K562 (cell line): ENCODE data around the gene MATN1. TPM values are rescaled to one million over a fixed set of nuclear protein-coding genes. Genes with fewer than 3 reads are reported as not detected.
A peak's percentile ranks its signal among the peaks of the same experiment; 100 is the strongest.

ENCODE experiments used
- ATAC-seq: fragments of 200-7000 bp; cut with Tn5 transposase; 3 replicates; pipeline ENCODE4 v1.9.1; 2020; ENCODE audit warnings: moderate library complexity
- BruUV-seq: library from RNA; stranded (reverse); fragments of 400-500 nt; replicated peaks from 2 replicates; lab custom pipeline; 2021; lab: Mats Ljungman, UMichigan
- CTCF ChIA-PET: fragments of 300-600 bp; formaldehyde crosslinking; extraction: SDS; loops from one replicate; lab custom pipeline; 2021; ENCODE audit warnings: low intra/inter-chr PET ratio; lab: Yijun Ruan, JAX
- POLR2A ChIA-PET: fragments of 300-600, 350-650 bp; sonication (Branson Sonifier 250); formaldehyde crosslinking; extraction: SDS; loops from one replicate; lab custom pipeline; 2021; ENCODE audit warnings: antibody characterized with exemption, inconsistent platforms; lab: Yijun Ruan, JAX
- DNase-seq, 4 experiments: peaks; one replicate each; pipeline versions ENCODE4 v3.0.0 to v3.0.0-alpha.2; 2011 to 2018; ENCODE audit warnings: low spot score in 3 of 4, mixed read lengths in 3 of 4; ENCODE audit errors: extremely low read depth in 1 of 4
- FAIRE-seq: peaks from 2 replicates; lab custom pipeline; 2011; peaks lifted over from hg19 to GRCh38; lab: Jason Lieb, UNC
- H2AFZ ChIP-seq: 2 replicates; pipeline ENCODE4 v1.6.0; 2011; ENCODE audit warnings: low read depth, low read length, control low read depth, inconsistent platforms
- H3K27ac ChIP-seq: fragments of 200-600 bp; 3 replicates; pipeline ENCODE4 v1.8.0; 2011; ENCODE audit warnings: low read depth, mild to moderate bottlenecking, control low read depth, inconsistent platforms, low read length, moderate library complexity, mixed read lengths; ENCODE audit errors: extremely low read depth
- H3K27me3 ChIP-seq, 2 experiments: fragments of 300-600 bp in 1 of 2; 2 replicates in 1 of 2; 3 replicates in 1 of 2; pipeline versions ENCODE4 v1.6.0 to v1.8.0; 2011; ENCODE audit warnings: inconsistent platforms in 2 of 2, low read length in 2 of 2, mild to moderate bottlenecking in 1 of 2, mixed read lengths in 1 of 2, moderate library complexity in 1 of 2; ENCODE audit not compliant: control insufficient read depth in 2 of 2, insufficient read depth in 2 of 2
- H3K36me3 ChIP-seq: fragments of 300-600 bp; 3 replicates; pipeline ENCODE4 v1.8.0; 2011; ENCODE audit warnings: mild to moderate bottlenecking, low read length, inconsistent platforms; ENCODE audit not compliant: control insufficient read depth, insufficient read depth
- H3K4me1 ChIP-seq, 2 experiments: fragments of 200-600 bp in 1 of 2; replicated peaks in 1 of 2; 2 replicates in 1 of 2; 3 replicates in 1 of 2; pipeline versions ENCODE4 v1.5.1 to v1.8.0; 2011; ENCODE audit warnings: inconsistent platforms in 2 of 2, low read length in 2 of 2, mild to moderate bottlenecking in 1 of 2, mixed read lengths in 1 of 2, moderate library complexity in 1 of 2; ENCODE audit not compliant: control insufficient read depth in 2 of 2, insufficient read depth in 2 of 2
- H3K4me2 ChIP-seq: 2 replicates; pipeline ENCODE4 v1.6.1; 2011; ENCODE audit warnings: low read length, control low read depth, inconsistent platforms, mixed read lengths; ENCODE audit not compliant: insufficient read depth
- H3K4me3 ChIP-seq: fragments of 200-600 bp; sonication (generic), shearing (Covaris generic); 2 replicates; pipeline ENCODE4 v1.5.1; 2016; ENCODE audit warnings: control low read depth, inconsistent platforms
- H3K79me2 ChIP-seq: fragments of 200-600 bp; 3 replicates; pipeline ENCODE4 v1.8.0; 2011; ENCODE audit warnings: low read length, inconsistent platforms; ENCODE audit not compliant: control insufficient read depth, insufficient read depth
- H3K9ac ChIP-seq, 2 experiments: 2 replicates each; pipeline versions ENCODE4 v1.6.0 to v1.6.1; 2011; ENCODE audit warnings: low read depth in 2 of 2, low read length in 2 of 2, control low read depth in 1 of 2, inconsistent platforms in 1 of 2, mild to moderate bottlenecking in 1 of 2, mixed read lengths in 1 of 2; ENCODE audit not compliant: insufficient read depth in 1 of 2
- H3K9me1 ChIP-seq: one replicate; pipeline ENCODE4 v1.6.0; 2011; ENCODE audit warnings: inconsistent platforms, mild to moderate bottlenecking, low read length, moderate library complexity; ENCODE audit not compliant: control insufficient read depth, insufficient read depth
- H3K9me3 ChIP-seq: replicated peaks from 2 replicates; pipeline ENCODE4 v1.5.1; 2011; ENCODE audit warnings: low read depth, low read length, inconsistent platforms; ENCODE audit not compliant: control insufficient read depth, insufficient read depth
- H4K20me1 ChIP-seq: replicated peaks from 2 replicates; pipeline ENCODE4 v1.6.1; 2011; ENCODE audit warnings: low read length, inconsistent platforms, mixed read lengths; ENCODE audit not compliant: control insufficient read depth, insufficient read depth
- CTCF ChIP-seq, 3 experiments: IDR thresholded peaks in 2 of 3; conservative IDR thresholded peaks in 1 of 3; 2 replicates each; pipeline ENCODE4 v1.5.1; 2011 to 2012; ENCODE audit warnings: low read length in 3 of 3, mild to moderate bottlenecking in 3 of 3, control low read depth in 2 of 3, improper control_type of control experiment in 1 of 3, inconsistent platforms in 1 of 3, low read depth in 1 of 3, mixed read lengths in 1 of 3, moderate library complexity in 1 of 3; ENCODE audit not compliant: insufficient read depth in 2 of 3
- HDAC1 ChIP-seq, 2 experiments: fragments of 450-650 bp; IDR thresholded peaks; 2 replicates each; pipeline ENCODE4 v1.6.1; 2016 to 2017; ENCODE audit warnings: inconsistent platforms in 1 of 2, mild to moderate bottlenecking in 1 of 2, moderate library complexity in 1 of 2
- ZNF121 ChIP-seq: sonication (generic); formaldehyde crosslinking; conservative IDR thresholded peaks from 2 replicates; pipeline ENCODE4 v1.8.0; 2022; ENCODE audit warnings: missing genetic modification reagents
- ZNF280A ChIP-seq: fragments of 450-650 bp; IDR thresholded peaks from 2 replicates; pipeline ENCODE4 v1.6.1; 2018; ENCODE audit warnings: mild to moderate bottlenecking, low read depth; ENCODE audit not compliant: partially characterized antibody
- ZNF764 ChIP-seq: fragments of 250-450 bp; sonication (Bioruptor Pico); IDR thresholded peaks from 2 replicates; pipeline ENCODE4 v1.4.0; 2020; ENCODE audit warnings: low read depth, mild to moderate bottlenecking, moderate library complexity
- WGBS: fragments of 100-300 bp; shearing (Covaris generic); methylation state at CpG from one replicate; pipeline ENCODE4 v1.1.6; 2016; ENCODE audit warnings: low coverage, mixed read lengths; ENCODE audit not compliant: insufficient coverage; ENCODE audit errors: missing lambda C conversion rate; 5-methylcytosine and 5-hydroxymethylcytosine counted together
- in situ Hi-C: fragments of 300-500 bp; cut with MboI; formaldehyde crosslinking; loops from 4 replicates; pipeline ENCODE4 v1.15.0; 2018; ENCODE audit warnings: inconsistent platforms, mixed read lengths
- intact Hi-C: fragments of 100-400 bp; cut with micrococcal nuclease; formaldehyde crosslinking; loops from 2 replicates; pipeline ENCODE4 v1.14.2; 2022
- polyA plus RNA-seq, 8 experiments: library from polyadenylated mRNA; depleted of rRNA in 4 of 8; stranded (reverse) in 5 of 8; unstranded in 3 of 8; fragments of >200 nt; fragmentation: Nextera tagmentation in 2 of 8; fragmentation: Illumina TruSeq in 1 of 8; extraction: Ambion mirVana in 2 of 8; extraction: Trizol in 1 of 8; gene quantifications; 2 replicates each; pipeline versions ENCODE4 v1.2.1 to v1.2.3, GENCODE V29; 2011 to 2014; ENCODE audit warnings: inconsistent platforms in 1 of 8, missing spikeins in 1 of 8
- total RNA-seq, 7 experiments: library from RNA; depleted of rRNA in 6 of 7; stranded (reverse); fragments of >200 nt in 6 of 7; fragmentation: Illumina TruSeq in 2 of 7; extraction: Trizol in 2 of 7; gene quantifications; 2 replicates each; pipeline versions ENCODE4 v1.2.1 to v1.2.3, GENCODE V29; 2011 to 2021; ENCODE audit warnings: low replicate concordance in 1 of 7

Gene MATN1
- total and polyA plus RNA-seq, 9 of the 15 experiments (the other 6 are each of a cell fraction or from before 2014, with no cell fraction given) = 0.10 to 2.3 (median 1.2) TPM

- in situ Hi-C loops (no loop called here), intact Hi-C loops (no loop called here)
- Histone ChIP-seq H3K27me3 (peaks cover 3 to 11% of the 10 kb centered on the region in 2 experiments; a peak in 4 of 5 replicates), H3K4me3 (no peak overlapping the region), H3K4me1 (no peaks in the 10 kb centered on the region), H3K9ac (no peak overlapping the region), H3K9me3 (no peaks in the 10 kb centered on the region), H3K79me2 (no peaks in the 10 kb centered on the region), H3K4me2 (no peak overlapping the region), H2AFZ (no peak overlapping the region), H3K9me1 (no peaks in the 10 kb centered on the region), H3K36me3 (no peaks in the 10 kb centered on the region), H3K27ac (no peak overlapping the region), H4K20me1 (no peaks in the 10 kb centered on the region)
- FAIRE-seq (no peak), ATAC-seq (no peak), DNase-seq (no peak)
- WGBS = 0% methylated on average over 2 of the region's 2 CpGs
- ChIA-PET POLR2A (interaction anchor here (0.6 to 0.7 kb wide), 2 partner anchors 14 to 1047 kb away, joined by 3 to 4 read pairs; no protein-coding TSS in a partner anchor), CTCF (no interaction called here)
- no TSS peak for BruUV-seq
- TF ChIP-seq ZNF280A (no peak), ZNF764 (CRISPR knock-in tag) (no peak), ZNF121 (CRISPR knock-in tag) (no peak), CTCF (IDR thresholded peaks at IDR 0.05 in 2 of 3, conservative IDR thresholded peaks at IDR 0.05 in 1 of 3; ENCODE audit: insufficient read depth in 2 of 3, low read depth in 1 of 3, low read length in 3 of 3) (0 out of 6 replicates have a peak, but pooled peaks of 1 of the 3 experiments have one; percentile 4), HDAC1 (IDR thresholded peaks at IDR 0.05) (no peak)
Measured at GRCh38 chr1:30679201-30679975, 44.0 kb downstream of the MATN1 start.
